ENCODE data around the gene KIAA1671. TPM values are rescaled to one million over a fixed set of nuclear protein-coding genes. Genes with fewer than 3 reads are reported as not detected.

Gene KIAA1671
- total and polyA plus RNA-seq, 9 of the 15 experiments (the other 6 are each of a cell fraction or from before 2014, with no cell fraction given) = under 0.01 to 0.11 (median 0.02) TPM; not detected in 5

DNA sequence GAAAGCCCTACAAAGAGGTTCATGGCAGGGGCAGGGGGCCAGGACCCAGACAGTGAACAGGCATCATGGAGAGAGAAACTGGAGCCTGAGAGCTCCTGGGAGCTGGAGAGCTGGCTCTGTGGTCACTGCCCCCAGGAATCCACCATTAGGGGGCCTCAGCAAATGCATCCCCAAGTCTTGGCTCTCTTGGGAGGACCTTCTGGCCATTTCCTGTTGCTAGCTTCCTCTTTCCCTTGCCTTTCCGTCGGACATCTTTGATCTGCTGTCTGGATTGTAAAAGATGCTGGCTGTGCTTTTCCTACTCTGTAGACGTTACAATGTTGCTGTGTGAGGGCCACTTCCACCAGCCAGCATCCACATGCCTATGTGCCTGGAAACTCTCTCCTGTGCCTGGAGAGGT is 259.8 kb downstream of the KIAA1671 start (continued):
- TF ChIP-seq MGA (IDR thresholded peaks at IDR 0.05) = no peak
- TF ChIP-seq MEIS2 (IDR thresholded peaks at IDR 0.05; ENCODE audit: partially characterized antibody) = no peak
- no peak for TF ChIP-seq ATF3 (IDR thresholded peaks at IDR 0.05)
- TF ChIP-seq ATF3 (CRISPR knock-in tag; conservative IDR thresholded peaks at IDR 0.05) = no peak
- TF ChIP-seq ZBTB40 (IDR thresholded peaks at IDR 0.05) = 0 out of 2 replicates have a peak, but pooled peaks have one; percentile 20
- no peak for TF ChIP-seq ZBTB40 (CRISPR knock-in tag; IDR thresholded peaks at IDR 0.05)
- no peak for TF ChIP-seq FOXP1 (CRISPR knock-in tag; IDR thresholded peaks at IDR 0.05)
